ENCODE results near the gene SLC8A1.

SLC8A1 gene

DNA sequence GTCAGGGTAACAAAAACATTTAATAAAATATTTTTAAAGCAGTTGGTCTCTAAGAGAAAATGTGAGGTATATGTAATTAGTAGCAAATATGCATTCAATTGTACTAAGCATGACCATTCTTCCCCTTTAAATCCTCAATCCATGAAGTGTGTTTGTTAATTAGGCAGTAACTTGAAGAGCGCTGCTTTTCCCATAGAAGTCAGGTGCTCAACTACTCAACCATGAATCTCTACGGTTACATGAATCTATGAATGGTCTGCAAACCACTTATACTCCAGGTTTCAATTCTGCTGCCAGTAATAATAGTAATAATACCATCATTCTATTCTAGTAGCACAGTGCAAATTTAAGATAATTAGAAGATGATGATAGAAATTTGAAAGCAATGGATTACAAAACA lies 55.8 kb downstream of the SLC8A1 start:
- H3K36me3 ChIP-seq (ENCODE audit: control insufficient read depth, insufficient read depth, low read length): no peaks in the 10 kb centered on the region
- no peaks in the 10 kb centered on the region for H3K9me3 ChIP-seq (ENCODE audit: control insufficient read depth, insufficient read depth, low read length)
- H3K4me1 ChIP-seq (ENCODE audit: control insufficient read depth, insufficient read depth, low read length): no peaks in the 10 kb centered on the region
- H3K9ac ChIP-seq (ENCODE audit: low read depth, low read length): no peak overlapping the region
- no peaks in the 10 kb centered on the region for H3K27me3 ChIP-seq (ENCODE audit: control insufficient read depth, insufficient read depth, low read length)
- H3K4me3 ChIP-seq (ENCODE audit: low read depth, low read length): no peak overlapping the region

DNA sequence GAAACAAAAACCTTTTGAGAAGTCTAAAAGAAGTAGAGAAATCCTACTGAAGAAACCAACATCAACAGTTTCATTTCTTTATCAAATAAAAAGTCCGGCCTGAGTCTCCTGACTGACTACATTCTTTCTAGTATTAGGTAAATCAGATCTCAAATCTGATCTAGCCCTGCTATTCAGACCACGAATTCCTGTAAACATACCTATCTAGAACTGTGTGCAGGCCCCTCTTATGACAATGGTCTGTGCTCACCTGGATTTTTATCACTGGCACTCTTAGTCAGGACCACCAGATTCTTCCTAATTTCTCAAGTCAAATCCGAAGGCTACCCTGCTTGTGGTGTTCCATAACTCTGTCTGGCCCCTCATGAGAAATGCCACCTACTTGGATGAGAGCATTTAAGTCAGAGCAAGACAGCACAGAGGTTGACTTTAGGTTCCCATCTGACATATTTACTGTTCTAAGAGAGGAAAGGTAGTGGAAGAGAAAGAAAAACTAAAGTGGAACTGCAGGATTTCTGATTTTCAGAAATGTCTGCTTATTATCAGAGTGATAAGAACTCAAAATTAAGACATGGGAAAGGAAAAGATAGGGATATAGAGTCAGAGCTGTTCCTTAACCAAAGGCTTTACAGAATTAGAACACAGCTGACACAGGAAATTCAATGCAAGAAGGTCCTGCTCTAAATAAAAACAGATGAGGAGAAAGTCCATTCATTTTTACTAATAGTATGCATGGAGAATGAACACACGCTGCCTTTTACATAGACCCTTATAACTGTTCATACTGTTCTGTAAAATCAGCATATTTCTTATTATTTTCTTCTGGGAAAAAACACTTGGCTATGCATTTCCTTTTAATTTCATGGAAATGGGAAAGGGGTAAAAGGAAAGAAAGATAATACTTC lies 56.5 kb downstream of the SLC8A1 start:
- Histone ChIP-seq H3K4me3 (ENCODE audit: low read depth, low read length) (no peak overlapping the region), H3K9me3 (ENCODE audit: control insufficient read depth, insufficient read depth, low read length) (no peaks in the 10 kb centered on the region)

DNA sequence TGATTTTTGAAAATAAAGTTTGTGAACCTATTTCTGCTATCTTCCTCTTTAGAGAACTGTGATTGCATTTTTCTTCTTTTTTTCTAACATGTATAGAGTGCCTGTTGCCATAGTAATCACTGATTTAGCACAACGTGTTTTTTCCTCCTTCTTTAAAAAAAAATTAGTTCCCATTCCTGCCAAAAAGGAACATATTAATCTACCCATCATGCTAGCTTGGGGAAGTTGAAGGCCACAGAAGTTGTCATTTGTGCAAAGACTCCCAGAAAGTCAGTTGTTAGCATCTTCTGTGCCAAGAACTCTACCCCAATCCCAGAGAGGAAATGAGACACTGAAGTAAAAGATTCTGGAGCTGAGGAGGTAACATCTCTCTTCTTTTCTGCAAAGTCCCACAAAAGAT lies 57.3 kb downstream of the SLC8A1 start:
- Histone ChIP-seq H3K4me1 (ENCODE audit: control insufficient read depth, insufficient read depth, low read length) (no peaks in the 10 kb centered on the region), H3K27me3 (ENCODE audit: control insufficient read depth, insufficient read depth, low read length) (no peaks in the 10 kb centered on the region), H3K36me3 (ENCODE audit: control insufficient read depth, insufficient read depth, low read length) (no peaks in the 10 kb centered on the region), H3K9ac (ENCODE audit: low read depth, low read length) (no peak overlapping the region), H3K9me3 (ENCODE audit: control insufficient read depth, insufficient read depth, low read length) (no peaks in the 10 kb centered on the region), H3K4me3 (ENCODE audit: low read depth, low read length) (no peak overlapping the region)

More for the DNA sequence above, 56.5 kb downstream of the SLC8A1 start:
- H3K9ac ChIP-seq (ENCODE audit: low read depth, low read length): no peak overlapping the region
- no peaks in the 10 kb centered on the region for H3K36me3 ChIP-seq (ENCODE audit: control insufficient read depth, insufficient read depth, low read length)
- no peaks in the 10 kb centered on the region for H3K27me3 ChIP-seq (ENCODE audit: control insufficient read depth, insufficient read depth, low read length)
- H3K4me1 ChIP-seq (ENCODE audit: control insufficient read depth, insufficient read depth, low read length): no peaks in the 10 kb centered on the region

DNA sequence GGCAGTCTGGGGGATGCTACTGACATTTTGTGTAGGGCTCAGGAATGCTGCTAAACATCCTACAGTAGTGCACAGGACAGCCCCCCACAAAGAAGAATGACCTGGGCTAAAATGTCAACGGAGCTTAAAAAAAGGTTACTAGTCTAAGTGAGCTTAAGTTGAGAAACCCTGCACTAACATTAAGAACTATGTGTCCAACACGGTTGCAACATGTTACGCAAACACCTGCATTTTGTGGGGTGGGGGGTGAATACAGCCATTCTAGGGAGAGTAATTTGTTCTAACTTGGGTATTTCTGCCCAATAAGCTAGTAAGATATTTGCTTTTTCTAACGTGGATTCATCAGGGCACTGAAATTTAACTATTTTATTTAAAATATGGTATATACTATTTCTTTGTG lies 57.9 kb downstream of the SLC8A1 start:
- H3K4me1 ChIP-seq (ENCODE audit: control insufficient read depth, insufficient read depth, low read length): no peaks in the 10 kb centered on the region
- H3K9ac ChIP-seq (ENCODE audit: low read depth, low read length): no peak overlapping the region
- H3K4me3 ChIP-seq (ENCODE audit: low read depth, low read length): no peak overlapping the region
- H3K36me3 ChIP-seq (ENCODE audit: control insufficient read depth, insufficient read depth, low read length): no peaks in the 10 kb centered on the region
- H3K27me3 ChIP-seq (ENCODE audit: control insufficient read depth, insufficient read depth, low read length): no peaks in the 10 kb centered on the region
- H3K9me3 ChIP-seq (ENCODE audit: control insufficient read depth, insufficient read depth, low read length): no peaks in the 10 kb centered on the region

DNA sequence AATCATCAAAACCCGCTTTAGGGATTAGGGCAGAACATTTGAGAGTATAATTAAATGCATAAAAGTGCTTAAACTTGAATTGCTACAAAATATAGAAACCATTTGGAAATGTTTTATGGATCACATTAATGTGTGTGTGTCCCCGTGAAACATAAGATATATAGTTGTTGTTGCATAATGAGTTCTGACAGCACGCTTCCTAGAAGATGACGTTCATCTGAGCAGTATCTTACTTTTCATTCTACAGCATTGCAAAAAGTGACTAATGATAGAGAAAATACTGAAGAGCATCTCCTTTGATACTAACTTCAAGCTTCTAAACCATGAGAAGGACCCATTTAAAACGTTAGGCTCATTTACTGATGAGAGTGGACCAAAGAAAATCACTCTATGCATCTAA lies 63.7 kb downstream of the SLC8A1 start:
- Histone ChIP-seq H3K27me3 (ENCODE audit: control insufficient read depth, insufficient read depth, low read length) (no peaks in the 10 kb centered on the region), H3K4me3 (ENCODE audit: low read depth, low read length) (no peak overlapping the region), H3K9ac (ENCODE audit: low read depth, low read length) (no peak overlapping the region), H3K36me3 (ENCODE audit: control insufficient read depth, insufficient read depth, low read length) (no peaks in the 10 kb centered on the region), H3K9me3 (ENCODE audit: control insufficient read depth, insufficient read depth, low read length) (no peaks in the 10 kb centered on the region), H3K4me1 (ENCODE audit: control insufficient read depth, insufficient read depth, low read length) (no peaks in the 10 kb centered on the region)

DNA sequence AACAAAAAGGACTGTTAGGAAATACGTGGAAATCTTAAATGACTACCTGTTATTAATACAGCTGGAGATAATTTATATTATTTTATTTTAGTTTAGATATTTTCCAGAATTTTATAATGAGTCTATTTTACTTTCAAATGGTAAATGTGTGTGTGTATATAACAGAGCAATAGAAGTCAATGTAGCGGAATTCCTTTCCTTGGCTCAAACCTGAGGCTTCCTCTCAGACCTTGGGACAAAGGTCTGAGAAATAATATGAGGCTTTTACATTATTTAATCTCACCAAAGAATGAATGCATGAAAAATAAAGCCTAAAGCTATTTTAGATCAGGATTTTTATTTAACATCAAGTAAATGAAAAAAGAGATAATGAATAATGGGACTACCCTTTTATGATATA lies 65.7 kb downstream of the SLC8A1 start:
- H3K36me3 ChIP-seq (ENCODE audit: control insufficient read depth, insufficient read depth, low read length): no peaks in the 10 kb centered on the region
- no peak overlapping the region for H3K4me3 ChIP-seq (ENCODE audit: low read depth, low read length)
- H3K9ac ChIP-seq (ENCODE audit: low read depth, low read length): no peak overlapping the region
- no peaks in the 10 kb centered on the region for H3K27me3 ChIP-seq (ENCODE audit: control insufficient read depth, insufficient read depth, low read length)
- no peaks in the 10 kb centered on the region for H3K9me3 ChIP-seq (ENCODE audit: control insufficient read depth, insufficient read depth, low read length)
- no peaks in the 10 kb centered on the region for H3K4me1 ChIP-seq (ENCODE audit: control insufficient read depth, insufficient read depth, low read length)

DNA sequence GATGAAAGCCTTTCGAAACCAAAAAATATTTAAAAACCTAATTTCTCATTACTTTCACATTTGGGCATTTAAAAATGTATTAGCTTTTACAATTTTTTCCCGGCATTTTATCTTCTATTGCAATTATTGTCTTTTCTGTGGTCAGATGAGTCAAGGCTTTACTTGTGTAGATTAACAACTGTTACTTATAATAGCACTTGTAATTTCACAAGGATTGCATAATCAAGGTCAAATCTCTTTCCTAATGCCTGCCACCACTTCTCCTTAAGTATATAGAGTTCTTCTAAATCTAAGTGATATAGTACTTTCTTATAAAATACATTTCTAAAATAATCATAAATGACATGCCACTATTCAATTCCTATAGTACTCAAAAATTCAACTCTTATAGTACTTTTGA lies 67.2 kb downstream of the SLC8A1 start:
- H3K9me3 ChIP-seq (ENCODE audit: control insufficient read depth, insufficient read depth, low read length): no peaks in the 10 kb centered on the region
- no peaks in the 10 kb centered on the region for H3K36me3 ChIP-seq (ENCODE audit: control insufficient read depth, insufficient read depth, low read length)

DNA sequence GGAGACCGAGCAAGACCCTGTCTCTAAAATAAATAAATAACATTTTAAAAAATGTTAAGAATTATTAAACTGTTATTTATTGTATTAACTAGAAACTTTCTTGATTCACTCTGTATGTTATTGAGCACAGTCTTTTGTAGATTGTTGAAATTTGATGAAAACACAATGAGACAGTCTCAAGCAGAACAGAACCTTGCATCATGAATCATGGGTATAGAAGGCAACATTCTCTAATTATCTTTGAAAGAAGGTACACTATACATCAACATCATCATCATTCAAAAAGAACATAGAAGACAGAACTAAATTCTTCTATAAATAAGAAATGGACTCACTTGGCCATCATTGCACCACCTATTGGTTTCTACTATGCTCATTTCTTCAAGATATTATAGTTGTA lies 67.7 kb downstream of the SLC8A1 start:
- H3K36me3 ChIP-seq (ENCODE audit: control insufficient read depth, insufficient read depth, low read length): no peaks in the 10 kb centered on the region

More for the DNA sequence above, 67.2 kb downstream of the SLC8A1 start:
- Histone ChIP-seq H3K27me3 (ENCODE audit: control insufficient read depth, insufficient read depth, low read length) (no peaks in the 10 kb centered on the region), H3K9ac (ENCODE audit: low read depth, low read length) (no peak overlapping the region), H3K4me1 (ENCODE audit: control insufficient read depth, insufficient read depth, low read length) (no peaks in the 10 kb centered on the region), H3K4me3 (ENCODE audit: low read depth, low read length) (no peak overlapping the region)

DNA sequence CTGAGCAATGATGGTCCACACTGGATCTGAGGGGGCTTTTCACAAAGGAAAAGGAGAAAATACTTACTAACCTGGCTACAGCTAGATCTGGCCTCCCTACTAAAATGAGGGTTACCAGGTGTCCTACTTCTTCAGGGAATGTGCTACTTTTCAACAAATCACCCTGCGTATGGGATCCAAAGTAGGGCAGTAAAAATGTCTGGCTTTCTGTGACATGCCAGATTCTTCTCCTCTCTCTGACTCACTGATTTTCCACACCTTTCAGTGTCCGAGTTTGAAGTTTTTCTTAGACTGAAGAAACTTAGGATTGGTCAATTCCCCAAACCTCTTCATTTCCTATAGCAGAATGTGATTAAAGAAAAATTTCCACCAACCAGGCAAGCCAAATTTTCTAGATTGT lies 71.2 kb downstream of the SLC8A1 start:
- H3K36me3 ChIP-seq (ENCODE audit: control insufficient read depth, insufficient read depth, low read length): no peaks in the 10 kb centered on the region
- no peaks in the 10 kb centered on the region for H3K4me1 ChIP-seq (ENCODE audit: control insufficient read depth, insufficient read depth, low read length)
- H3K27me3 ChIP-seq (ENCODE audit: control insufficient read depth, insufficient read depth, low read length): no peaks in the 10 kb centered on the region
- H3K4me3 ChIP-seq (ENCODE audit: low read depth, low read length): no peak overlapping the region
- H3K9ac ChIP-seq (ENCODE audit: low read depth, low read length): no peak overlapping the region
- no peaks in the 10 kb centered on the region for H3K9me3 ChIP-seq (ENCODE audit: control insufficient read depth, insufficient read depth, low read length)

More for the DNA sequence above, 67.7 kb downstream of the SLC8A1 start:
- Histone ChIP-seq H3K9me3 (ENCODE audit: control insufficient read depth, insufficient read depth, low read length) (no peaks in the 10 kb centered on the region), H3K4me1 (ENCODE audit: control insufficient read depth, insufficient read depth, low read length) (no peaks in the 10 kb centered on the region), H3K9ac (ENCODE audit: low read depth, low read length) (no peak overlapping the region), H3K27me3 (ENCODE audit: control insufficient read depth, insufficient read depth, low read length) (no peaks in the 10 kb centered on the region), H3K4me3 (ENCODE audit: low read depth, low read length) (no peak overlapping the region)

DNA sequence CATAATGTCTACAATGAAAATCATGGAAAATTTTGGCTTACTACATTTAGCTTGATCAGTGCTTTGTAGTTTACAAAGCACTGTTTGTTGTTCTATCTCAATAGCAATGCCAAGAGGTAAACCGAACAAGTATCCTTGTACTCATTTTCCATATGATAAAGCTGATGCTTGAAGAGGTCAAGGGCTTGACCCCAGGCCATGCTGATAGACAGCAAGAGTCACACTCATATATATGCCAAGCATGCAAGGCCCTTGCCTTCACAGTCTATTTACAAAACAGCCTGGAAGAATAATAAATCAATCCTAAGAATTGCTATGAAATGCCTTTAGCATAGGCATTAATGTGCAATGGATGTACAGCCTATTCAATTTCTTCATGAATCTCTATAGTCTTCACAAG lies 71.8 kb downstream of the SLC8A1 start:
- no peaks in the 10 kb centered on the region for H3K4me1 ChIP-seq (ENCODE audit: control insufficient read depth, insufficient read depth, low read length)
- no peaks in the 10 kb centered on the region for H3K27me3 ChIP-seq (ENCODE audit: control insufficient read depth, insufficient read depth, low read length)
- no peaks in the 10 kb centered on the region for H3K9me3 ChIP-seq (ENCODE audit: control insufficient read depth, insufficient read depth, low read length)
- H3K9ac ChIP-seq (ENCODE audit: low read depth, low read length): no peak overlapping the region
- H3K36me3 ChIP-seq (ENCODE audit: control insufficient read depth, insufficient read depth, low read length): no peaks in the 10 kb centered on the region
- H3K4me3 ChIP-seq (ENCODE audit: low read depth, low read length): no peak overlapping the region

DNA sequence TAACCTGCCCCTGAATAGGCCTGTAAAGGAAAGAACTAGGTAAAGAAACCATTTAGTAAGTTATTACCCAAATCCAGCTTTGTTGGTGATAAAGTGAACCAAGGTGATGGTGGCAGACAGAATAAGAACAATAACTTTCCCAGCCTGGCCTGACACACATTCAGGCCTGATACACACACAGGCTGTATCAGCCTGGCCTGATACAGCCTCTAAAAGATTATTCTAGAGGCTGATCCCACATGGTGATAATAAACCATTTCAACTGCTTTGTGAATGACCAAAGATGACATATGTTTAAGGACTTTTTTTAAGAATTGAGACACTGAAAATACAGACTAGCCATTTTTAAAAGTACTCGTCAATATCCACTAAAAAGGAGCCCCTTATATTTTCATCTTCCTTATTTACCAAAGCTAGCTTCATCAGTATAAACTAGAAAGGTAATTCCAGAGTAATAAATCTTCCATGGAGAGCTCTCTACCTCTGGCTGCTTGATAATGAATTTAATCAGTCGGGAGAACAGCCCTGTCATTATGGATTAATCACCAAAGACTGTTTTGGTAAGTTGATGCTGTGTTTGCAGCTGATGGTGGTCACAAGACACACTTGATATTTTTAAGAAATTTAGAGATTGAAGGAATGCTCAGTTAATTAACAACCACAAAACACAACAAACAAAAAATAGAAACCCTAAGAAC lies 77.2 kb downstream of the SLC8A1 start:
- H3K9ac ChIP-seq (ENCODE audit: low read depth, low read length): no peak overlapping the region

DNA sequence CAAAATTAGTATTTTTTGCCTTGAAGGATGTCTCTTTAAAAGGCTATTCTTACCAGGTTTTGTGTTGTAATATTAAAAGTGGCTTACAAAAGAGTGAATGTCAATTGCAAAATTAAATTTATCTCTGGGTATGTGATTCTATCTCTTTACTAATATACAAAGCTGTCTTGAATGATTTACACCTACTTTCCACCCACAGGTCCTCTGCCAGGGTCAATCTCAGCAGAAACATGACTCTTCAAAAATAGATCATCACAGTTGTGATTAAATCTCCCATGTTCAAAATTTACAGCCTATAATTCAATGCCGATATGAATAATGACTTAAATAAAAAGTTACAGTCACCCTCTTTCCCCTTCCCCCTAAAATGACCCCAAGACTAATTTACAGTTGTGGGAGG lies 78.8 kb downstream of the SLC8A1 start:
- Histone ChIP-seq H3K4me3 (ENCODE audit: low read depth, low read length) (no peak overlapping the region), H3K27me3 (ENCODE audit: control insufficient read depth, insufficient read depth, low read length) (no peaks in the 10 kb centered on the region), H3K9ac (ENCODE audit: low read depth, low read length) (no peak overlapping the region), H3K9me3 (ENCODE audit: control insufficient read depth, insufficient read depth, low read length) (no peaks in the 10 kb centered on the region), H3K4me1 (ENCODE audit: control insufficient read depth, insufficient read depth, low read length) (peaks cover 3% of the 10 kb centered on the region), H3K36me3 (ENCODE audit: control insufficient read depth, insufficient read depth, low read length) (no peaks in the 10 kb centered on the region)

More for the DNA sequence above, 77.2 kb downstream of the SLC8A1 start:
- Histone ChIP-seq H3K4me3 (ENCODE audit: low read depth, low read length) (no peak overlapping the region), H3K36me3 (ENCODE audit: control insufficient read depth, insufficient read depth, low read length) (no peaks in the 10 kb centered on the region), H3K27me3 (ENCODE audit: control insufficient read depth, insufficient read depth, low read length) (no peaks in the 10 kb centered on the region), H3K9me3 (ENCODE audit: control insufficient read depth, insufficient read depth, low read length) (no peaks in the 10 kb centered on the region), H3K4me1 (ENCODE audit: control insufficient read depth, insufficient read depth, low read length) (peaks cover 3% of the 10 kb centered on the region)
